GM23338 (cell line): ENCODE results near the gene NCK2. TPM values are rescaled to one million over a fixed set of nuclear protein-coding genes. Genes with fewer than 3 reads are reported as not detected.

Experiments
- ATAC-seq: fragments of 200-7000 bp; cut with Tn5 transposase; 3 replicates; pipeline ENCODE4 v1.9.1; 2020
- DNase-seq: peaks from one replicate; pipeline ENCODE4 v3.0.0-alpha.2; 2015; ENCODE audit warnings: low spot score
- H2AFZ ChIP-seq: fragments of 200-600 bp; sonication (generic); 2 replicates; pipeline ENCODE4 v1.8.0; 2016; ENCODE audit warnings: antibody characterized with exemption, mild to moderate bottlenecking, moderate library complexity
- H3F3A ChIP-seq: fragments of 200-600 bp; sonication (generic); replicated peaks from 2 replicates; pipeline ENCODE4 v1.8.0; 2017; ENCODE audit warnings: antibody characterized with exemption, mixed run types, low read depth
- H3K27ac ChIP-seq: fragments of 200-600 bp; sonication (generic); 2 replicates; pipeline ENCODE4 v1.6.1; 2016; ENCODE audit warnings: low read depth
- H3K27me3 ChIP-seq: fragments of 200-600 bp; sonication (generic); 2 replicates; pipeline ENCODE4 v1.8.0; 2016; ENCODE audit warnings: mild to moderate bottlenecking, mixed run types, moderate library complexity; ENCODE audit not compliant: insufficient read depth
- H3K36me3 ChIP-seq: fragments of 200-600 bp; sonication (generic); 2 replicates; pipeline ENCODE4 v1.8.0; 2016; ENCODE audit warnings: mild to moderate bottlenecking; ENCODE audit not compliant: insufficient read depth
- H3K4me1 ChIP-seq: fragments of 200-600 bp; sonication (generic); 2 replicates; pipeline ENCODE4 v1.8.0; 2016; ENCODE audit warnings: mild to moderate bottlenecking, moderate library complexity; ENCODE audit not compliant: insufficient read depth
- H3K4me2 ChIP-seq: fragments of 200-600 bp; sonication (generic); 2 replicates; pipeline ENCODE4 v1.7.1; 2017; ENCODE audit warnings: mixed run types
- H3K4me3 ChIP-seq: fragments of 200-600 bp; sonication (generic); 2 replicates; pipeline ENCODE4 v1.6.1; 2016; ENCODE audit warnings: mixed run types
- H3K79me2 ChIP-seq: fragments of 200-600 bp; sonication (generic); replicated peaks from 2 replicates; pipeline ENCODE4 v1.8.0; 2017; ENCODE audit warnings: mild to moderate bottlenecking; ENCODE audit not compliant: insufficient read depth
- H3K9me2 ChIP-seq: fragments of 200-600 bp; sonication (generic); 2 replicates; pipeline ENCODE4 v1.8.0; 2017; ENCODE audit not compliant: insufficient read depth
- H4K20me1 ChIP-seq: fragments of 200-600 bp; sonication (generic); replicated peaks from 2 replicates; pipeline ENCODE4 v1.8.0; 2017; ENCODE audit warnings: mild to moderate bottlenecking; ENCODE audit not compliant: insufficient read depth
- H3K27ac Mint-ChIP-seq: 2 replicates; pipeline ENCODE4 v1.8.0; 2020; ENCODE audit warnings: inconsistent platforms, mild to moderate bottlenecking, moderate library complexity, mixed read lengths
- H3K27me3 Mint-ChIP-seq: 3 replicates; pipeline ENCODE4 v1.8.0; 2022; ENCODE audit warnings: low read depth, mild to moderate bottlenecking, moderate library complexity, mixed read lengths, inconsistent platforms; ENCODE audit not compliant: insufficient read depth, poor library complexity
- H3K36me3 Mint-ChIP-seq: 3 replicates; pipeline ENCODE4 v1.8.0; 2021; ENCODE audit warnings: low read depth, mild to moderate bottlenecking, inconsistent platforms, moderate library complexity, mixed read lengths
- H3K4me1 Mint-ChIP-seq: 3 replicates; pipeline ENCODE4 v1.8.0; 2020; ENCODE audit warnings: mild to moderate bottlenecking, inconsistent platforms, mixed read lengths
- H3K4me3 Mint-ChIP-seq: 3 replicates; pipeline ENCODE4 v1.8.0; 2021; ENCODE audit warnings: moderate library complexity, mild to moderate bottlenecking, inconsistent platforms, mixed read lengths
- H3K9me3 Mint-ChIP-seq: 3 replicates; pipeline ENCODE4 v1.8.0; 2020; ENCODE audit warnings: moderate library complexity, mild to moderate bottlenecking, inconsistent platforms, mixed read lengths
- CREB1 ChIP-seq: fragments of 250-450 bp; sonication (Bioruptor Pico); IDR thresholded peaks from 2 replicates; pipeline ENCODE4 v1.5.0; 2020; ENCODE audit warnings: low read depth, mild to moderate bottlenecking, moderate library complexity
- CTCF ChIP-seq, 2 experiments: fragments of 200-600 bp in 1 of 2; sonication (generic) in 1 of 2; conservative IDR thresholded peaks; 2 replicates each; pipeline versions ENCODE4 v1.5.1 to v1.6.1; 2016 to 2017; ENCODE audit warnings: antibody characterized with exemption in 2 of 2, low read depth in 2 of 2, mild to moderate bottlenecking in 2 of 2, moderate library complexity in 1 of 2
- EZH2 ChIP-seq: fragments of 200-600 bp; sonication (generic); IDR thresholded peaks from one replicate; pipeline ENCODE4 v1.8.0; 2017; ENCODE audit warnings: antibody characterized with exemption, mild to moderate bottlenecking, low read depth; ENCODE audit not compliant: unreplicated experiment
- EZH2phosphoT487 ChIP-seq: fragments of 200-600 bp; sonication (generic); IDR thresholded peaks from one replicate; pipeline ENCODE4 v1.8.1; 2018; ENCODE audit warnings: antibody characterized with exemption; ENCODE audit not compliant: unreplicated experiment
- JUNB ChIP-seq: IDR thresholded peaks from one replicate; pipeline ENCODE4 v1.6.1; 2016; ENCODE audit warnings: antibody characterized with exemption; ENCODE audit not compliant: unreplicated experiment
- NANOG ChIP-seq: IDR thresholded peaks from 2 replicates; pipeline ENCODE4 v1.6.1; 2016; ENCODE audit warnings: antibody characterized with exemption, borderline replicate concordance
- POLR2AphosphoS5 ChIP-seq: IDR thresholded peaks from 2 replicates; pipeline ENCODE4 v1.6.1; 2016; ENCODE audit warnings: antibody characterized with exemption, low read depth
- REST ChIP-seq: IDR thresholded peaks from one replicate; pipeline ENCODE4 v1.6.1; 2018; ENCODE audit warnings: antibody characterized with exemption; ENCODE audit not compliant: unreplicated experiment
- STAT1 ChIP-seq: IDR thresholded peaks from one replicate; pipeline ENCODE4 v1.6.1; 2016; ENCODE audit warnings: antibody characterized with exemption; ENCODE audit not compliant: unreplicated experiment
- ZNF114 ChIP-seq: fragments of 250-450 bp; sonication (Bioruptor Pico); IDR thresholded peaks from 2 replicates; pipeline ENCODE4 v1.5.0; 2020; ENCODE audit warnings: mild to moderate bottlenecking, moderate library complexity
- ZNF331 ChIP-seq: fragments of 250-450 bp; sonication (Bioruptor Pico); IDR thresholded peaks from 2 replicates; pipeline ENCODE4 v1.5.0; 2020; ENCODE audit warnings: low read depth, mild to moderate bottlenecking, moderate library complexity
- ZNF462 ChIP-seq: fragments of 250-450 bp; sonication (Bioruptor Pico); IDR thresholded peaks from 2 replicates; pipeline ENCODE4 v1.5.0; 2020; ENCODE audit warnings: mild to moderate bottlenecking, moderate library complexity
- polyA plus RNA-seq: library from polyadenylated mRNA; unstranded; fragments of >200 nt; fragmentation: Nextera tagmentation; extraction: Ambion mirVana; gene quantifications from 2 replicates; pipeline ENCODE4 v1.2.1, GENCODE V29; 2016
- total RNA-seq: library from RNA; depleted of rRNA; stranded (reverse); fragments of >200 nt; shearing (Covaris generic); gene quantifications from 2 replicates; pipeline ENCODE4 v1.2.3, GENCODE V29; 2014
- TF ChIP-seq, protein P1 (sequence below): IDR thresholded peaks from 2 replicates; pipeline ENCODE4 v1.6.1; 2016; ENCODE audit warnings: antibody characterized with exemption

NCK2 gene
- total and polyA plus RNA-seq, 2 experiments from 2014 or later = 26.9 to 59.9 TPM

DNA sequence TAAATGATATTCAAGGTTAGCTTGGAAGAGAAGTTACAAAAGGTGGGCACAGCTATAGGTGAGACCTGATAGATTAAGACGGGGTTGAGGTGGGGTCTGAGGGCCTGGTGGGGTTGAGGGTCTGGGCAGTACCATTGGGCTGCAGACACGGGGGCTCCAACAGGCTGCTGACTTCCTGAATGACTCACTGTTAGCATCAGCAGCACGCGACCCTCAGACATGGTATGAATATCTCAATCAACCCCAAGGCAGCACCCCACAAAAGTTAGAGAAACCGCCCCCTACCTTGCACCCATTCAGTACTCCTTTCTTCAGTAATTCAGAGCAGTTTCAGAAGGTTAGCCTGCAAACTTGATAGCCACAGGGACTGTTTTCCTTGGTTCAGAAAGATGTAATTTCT lies 10.8 kb upstream of the NCK2 start:
- ATAC-seq = no peak

More for the DNA sequence above, 10.8 kb upstream of the NCK2 start:
- H4K20me1 ChIP-seq = no peaks in the 10 kb centered on the region
- no peaks in the 10 kb centered on the region for H3K4me1 ChIP-seq
- no peak overlapping the region for H3K27ac ChIP-seq
- DNase-seq = no peak
- no peaks in the 10 kb centered on the region for H3K9me3 Mint-ChIP-seq
- no peak for TF ChIP-seq NANOG
- TF ChIP-seq POLR2AphosphoS5 = no peak
- TF ChIP-seq STAT1 = no peak
- no peak for TF ChIP-seq ZNF462
- TF ChIP-seq REST = no peak
- TF ChIP-seq EZH2 = no peak
- no peak for TF ChIP-seq EZH2phosphoT487
- no peak for TF ChIP-seq CREB1 (CRISPR knock-in tag)
- TF ChIP-seq ZNF114 (CRISPR knock-in tag) = no peak
- TF ChIP-seq JUNB = no peak
- TF ChIP-seq ZNF331 (CRISPR knock-in tag) = no peak
- TF ChIP-seq CTCF (conservative IDR thresholded peaks at IDR 0.05; ENCODE audit: low read depth in 2 of 2) = no peak
- TF ChIP-seq, protein P1, sequence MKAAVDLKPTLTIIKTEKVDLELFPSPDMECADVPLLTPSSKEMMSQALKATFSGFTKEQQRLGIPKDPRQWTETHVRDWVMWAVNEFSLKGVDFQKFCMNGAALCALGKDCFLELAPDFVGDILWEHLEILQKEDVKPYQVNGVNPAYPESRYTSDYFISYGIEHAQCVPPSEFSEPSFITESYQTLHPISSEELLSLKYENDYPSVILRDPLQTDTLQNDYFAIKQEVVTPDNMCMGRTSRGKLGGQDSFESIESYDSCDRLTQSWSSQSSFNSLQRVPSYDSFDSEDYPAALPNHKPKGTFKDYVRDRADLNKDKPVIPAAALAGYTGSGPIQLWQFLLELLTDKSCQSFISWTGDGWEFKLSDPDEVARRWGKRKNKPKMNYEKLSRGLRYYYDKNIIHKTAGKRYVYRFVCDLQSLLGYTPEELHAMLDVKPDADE = no peak
- H3F3A ChIP-seq = no peaks in the 10 kb centered on the region
- no peaks in the 10 kb centered on the region for H3K79me2 ChIP-seq
- H3K27me3 ChIP-seq = no peaks in the 10 kb centered on the region
- H3K27me3 Mint-ChIP-seq = peaks cover 3% of the 10 kb centered on the region
- H3K36me3 Mint-ChIP-seq = no peaks in the 10 kb centered on the region
- no peak overlapping the region for H3K4me2 ChIP-seq
- H3K36me3 ChIP-seq = no peaks in the 10 kb centered on the region
- no peak overlapping the region for H3K27ac Mint-ChIP-seq
- no peaks in the 10 kb centered on the region for H3K4me1 Mint-ChIP-seq
- no peaks in the 10 kb centered on the region for H3K9me2 ChIP-seq
- H3K4me3 ChIP-seq = no peak overlapping the region
- no peak overlapping the region for H3K4me3 Mint-ChIP-seq
- no peak overlapping the region for H2AFZ ChIP-seq
